Measurements from ENCODE around the gene PEPD.

- TF ChIP-seq CTCF (conservative IDR thresholded peaks at IDR 0.05 in 1 of 2, IDR thresholded peaks at IDR 0.05 in 1 of 2; ENCODE audit: extremely low read depth in 1 of 2, insufficient read depth in 1 of 2, low read depth in 1 of 2, low read length in 2 of 2) (no peak), EZH2 (IDR thresholded peaks at IDR 0.05; ENCODE audit: borderline replicate concordance, low read length) (no peak)
Measured at GRCh38 chr19:33410915-33411401, 110.6 kb downstream of the PEPD start.

Data from mammary epithelial cell (primary cell).